GM19043 (cell line): ENCODE results near the gene NUAK2.

Source experiments
- ATAC-seq: cut with Tn5 transposase; IDR thresholded peaks from one replicate; pipeline ENCODE4 v1.9.1; 2021; ENCODE audit warnings: low read depth; ENCODE audit not compliant: unreplicated experiment

NUAK2 gene

DNA sequence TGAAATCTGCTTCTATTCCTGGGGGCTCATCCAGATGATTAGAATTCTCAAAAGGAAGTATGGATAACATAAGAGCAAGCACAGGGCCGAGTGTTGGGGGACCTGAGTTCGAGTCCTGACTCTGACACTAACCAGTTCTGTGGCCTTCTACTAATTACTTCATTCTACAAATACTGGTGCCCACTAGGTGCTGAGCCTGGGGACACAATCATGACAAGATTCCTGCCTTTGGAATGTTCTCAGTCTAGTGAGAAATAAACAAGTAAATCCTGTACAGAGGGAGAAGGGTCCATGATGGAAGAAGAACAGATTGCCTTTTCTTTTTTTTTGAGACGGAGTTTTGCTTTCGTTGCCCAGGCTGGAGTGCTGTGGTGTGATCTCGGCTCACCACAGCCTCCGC lies 2.2 kb upstream of the NUAK2 start:
- no peak for ATAC-seq

DNA sequence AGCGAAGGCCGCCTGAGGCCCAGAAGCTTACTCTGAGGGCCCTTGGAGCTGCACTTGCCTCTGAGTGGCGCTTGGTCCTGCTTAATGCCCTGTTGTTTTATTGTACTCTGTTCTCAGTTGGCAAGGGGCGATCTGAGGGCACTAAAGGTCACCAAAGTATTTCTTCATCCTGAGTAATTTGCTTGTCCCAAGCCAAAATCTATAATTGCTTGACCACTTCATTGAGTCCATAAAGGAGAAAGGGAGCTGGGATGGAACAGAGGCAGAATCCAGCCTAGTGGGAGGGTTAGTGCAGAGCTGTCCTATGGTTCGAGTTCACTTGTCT lies 376 bp upstream of the NUAK2 start:
- no peak for ATAC-seq

DNA sequence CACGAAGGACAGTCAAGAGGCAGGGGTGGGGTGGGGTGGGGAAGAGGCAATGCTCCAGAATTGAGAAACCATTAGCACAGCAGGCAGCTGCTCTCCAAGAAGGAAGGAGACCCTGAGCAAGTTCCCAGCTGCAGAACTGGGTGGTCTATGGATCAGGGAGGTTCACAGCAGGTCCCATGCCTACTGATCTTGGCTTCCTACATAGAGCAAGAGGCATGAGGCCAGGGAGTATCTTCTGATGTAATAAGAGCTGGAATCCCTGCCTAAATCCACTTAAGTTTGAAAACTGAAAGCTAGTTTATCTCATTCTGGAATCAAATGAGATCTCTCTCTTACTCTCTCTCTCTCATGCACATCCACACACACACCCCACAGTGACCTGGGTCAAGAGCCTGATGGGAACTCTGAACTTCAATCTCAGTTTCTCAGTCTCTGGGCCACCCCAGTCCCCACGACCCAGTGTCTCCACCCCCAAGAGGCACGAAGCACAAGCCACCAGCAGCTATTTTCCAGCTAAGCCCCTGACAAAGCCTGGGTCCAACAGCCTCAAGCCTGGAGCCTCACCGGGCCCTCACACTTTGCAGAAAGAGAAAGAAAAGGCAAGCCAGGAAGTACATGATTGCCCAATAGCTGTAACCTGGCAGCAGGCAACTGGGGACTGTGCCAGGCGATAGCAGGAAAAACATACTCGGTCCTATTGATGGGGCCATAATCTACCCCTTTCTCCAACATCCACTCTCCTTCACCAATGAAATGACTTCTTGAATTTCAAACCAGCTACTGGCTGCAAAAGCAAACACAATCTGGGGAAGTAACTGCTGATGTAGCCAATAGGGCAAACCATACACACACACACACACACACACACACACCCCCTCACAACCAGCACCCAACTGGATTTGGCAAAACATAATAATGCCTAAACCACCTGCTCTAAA lies 2.2 kb downstream of the NUAK2 start:
- no peak for ATAC-seq

DNA sequence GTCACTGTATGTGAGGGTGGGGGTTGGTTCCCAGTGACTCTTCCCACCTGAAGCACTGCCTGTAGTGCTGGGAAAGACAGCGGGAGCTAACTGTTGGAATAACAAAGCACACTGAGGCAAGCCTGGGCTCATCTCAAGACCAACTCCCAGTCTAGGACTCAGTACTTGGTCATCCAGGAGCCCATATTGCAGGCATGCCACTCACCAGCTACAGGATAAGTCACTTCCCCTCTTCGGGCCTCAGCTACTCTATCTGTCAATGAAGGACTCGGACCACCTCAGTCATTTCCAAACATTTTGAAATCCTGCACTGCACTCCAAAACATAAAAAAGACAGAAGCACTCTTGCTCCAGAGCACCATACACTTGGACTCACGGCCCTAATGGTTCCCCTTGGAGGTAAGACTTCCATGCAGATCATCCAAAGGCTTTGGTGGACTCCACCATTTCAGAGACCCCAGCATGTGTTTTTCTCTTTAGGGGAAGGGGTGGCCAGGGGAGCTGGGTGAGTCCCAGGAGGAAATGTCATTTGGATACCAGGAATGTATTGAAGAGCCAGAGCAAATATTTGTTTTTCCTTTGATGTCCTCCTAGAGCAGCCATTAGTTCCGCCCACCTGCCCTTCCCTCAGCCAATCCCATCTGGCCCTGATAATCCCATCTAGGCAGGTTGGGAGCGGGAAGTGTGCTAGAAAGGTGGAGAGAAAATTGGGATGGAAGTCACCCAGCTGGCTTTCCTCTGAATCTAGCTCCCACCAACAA lies 3.1 kb downstream of the NUAK2 start:
- ATAC-seq = no peak

- ATAC-seq = no peak
These were observed 4.1 kb downstream of the NUAK2 start for GRCh38 chr1:205317311-205317917.

DNA sequence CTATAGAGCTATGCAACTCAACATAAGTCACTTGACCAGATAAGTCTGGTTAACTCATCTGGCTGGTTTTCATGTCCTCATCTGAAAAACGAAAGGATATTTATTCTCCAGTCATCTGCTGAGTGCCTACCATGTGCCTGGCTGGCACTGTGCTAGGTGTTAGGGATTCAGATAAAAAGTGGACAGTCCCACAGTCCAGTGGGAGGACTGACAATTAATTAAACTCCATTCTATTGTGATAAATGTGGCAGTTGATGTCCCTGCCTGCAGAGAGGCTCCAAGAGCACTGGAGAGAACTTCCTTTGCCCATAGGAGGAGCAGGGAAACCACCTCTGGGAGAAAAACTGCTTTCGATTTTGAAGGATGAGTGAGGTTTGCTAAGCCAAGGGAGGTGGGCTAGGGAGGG lies 5.4 kb downstream of the NUAK2 start:
- ATAC-seq = no peak

- ATAC-seq = no peak
These were observed 6.4 kb downstream of the NUAK2 start for GRCh38 chr1:205315008-205315618.

- no peak for ATAC-seq
These were observed 7.8 kb downstream of the NUAK2 start for GRCh38 chr1:205313563-205314308.

GRCh38 chr1:205312866-205313562 lies 8.5 kb downstream of the NUAK2 start:
- no peak for ATAC-seq

- ATAC-seq = no peak
These were observed 10.4 kb downstream of the NUAK2 start for GRCh38 chr1:205310976-205311704.

GRCh38 chr1:205309741-205310140 lies 11.8 kb downstream of the NUAK2 start:
- no peak for ATAC-seq

DNA sequence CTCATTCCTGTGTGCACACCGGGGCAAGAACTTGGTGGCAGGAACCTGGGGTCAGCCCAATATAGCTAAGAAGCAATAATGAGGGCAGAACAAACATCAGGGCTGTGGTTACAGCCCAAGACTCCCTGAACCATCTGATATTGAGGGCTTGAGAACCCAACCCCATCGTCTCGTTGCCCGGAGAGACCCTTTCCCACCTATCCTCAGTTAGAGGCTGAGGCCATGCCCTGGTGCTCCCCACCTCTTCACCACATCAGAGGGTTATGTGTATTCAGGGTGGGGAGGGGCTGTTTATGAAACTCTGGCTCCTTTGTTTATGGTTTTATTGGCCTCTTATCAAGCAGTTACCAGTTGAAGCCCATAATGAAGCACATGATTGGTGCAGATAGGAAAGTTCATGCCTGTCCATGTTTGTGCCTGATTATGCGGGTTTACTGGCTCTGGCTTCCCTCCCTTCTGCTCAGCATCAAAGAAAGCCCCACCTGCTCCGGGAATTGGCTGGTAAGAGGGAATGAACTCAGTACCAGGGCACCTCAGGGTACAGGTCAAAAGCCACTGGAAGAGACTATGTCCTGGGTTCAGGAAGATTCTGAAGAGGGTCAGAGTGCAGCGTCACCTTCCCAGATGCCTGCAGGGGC lies 14.5 kb downstream of the NUAK2 start:
- no peak for ATAC-seq

DNA sequence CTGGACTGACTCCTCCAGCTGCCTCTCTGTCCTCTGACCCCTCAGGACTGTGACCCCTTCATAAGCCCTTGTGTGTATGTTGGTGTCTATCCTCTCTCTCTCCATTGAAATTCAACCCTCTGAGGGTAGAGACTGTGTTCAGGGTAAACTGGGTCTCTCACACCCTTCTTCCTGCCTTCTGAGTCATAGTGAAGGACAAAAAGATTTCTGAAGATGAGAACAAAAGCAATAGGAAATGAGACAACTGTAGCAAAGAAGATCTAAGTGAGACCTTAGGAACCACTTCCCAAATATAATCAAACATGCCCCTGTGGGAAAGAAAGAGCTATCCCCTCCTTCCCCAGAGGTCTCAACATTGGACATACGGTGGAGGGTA lies 16.9 kb downstream of the NUAK2 start:
- ATAC-seq = no peak

DNA sequence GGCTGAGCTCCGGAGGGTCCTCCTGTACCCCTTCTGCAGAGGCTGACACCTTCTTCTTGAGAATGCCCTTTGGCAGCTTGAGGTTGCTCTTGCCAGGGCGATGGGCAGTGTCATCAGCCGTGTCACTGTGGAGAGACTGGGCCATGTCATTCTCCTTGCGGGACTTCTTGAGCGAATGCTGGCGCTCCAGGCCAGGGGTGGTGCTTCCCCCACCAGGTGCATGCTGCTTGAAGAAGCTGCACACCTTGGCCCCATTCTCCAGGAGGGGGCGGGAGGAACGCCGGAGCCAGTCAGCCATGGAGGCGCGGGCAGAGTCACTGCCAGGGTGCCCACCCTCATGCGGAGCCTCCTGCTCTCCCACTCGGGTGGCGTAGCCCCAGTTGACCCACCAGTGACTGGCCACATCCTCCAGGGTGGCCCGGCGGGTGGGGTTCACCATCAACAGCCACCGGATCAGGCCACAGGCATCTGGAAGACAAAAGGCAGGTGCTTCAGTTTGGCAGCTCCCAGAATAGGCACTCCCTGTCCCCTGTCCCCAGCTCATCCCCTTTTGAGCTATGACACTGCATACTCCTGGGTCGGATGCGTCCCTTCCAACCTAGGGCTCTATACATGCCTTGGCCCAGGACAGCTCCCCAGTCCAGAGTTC lies 17.4 kb downstream of the NUAK2 start:
- no peak for ATAC-seq

GRCh38 chr1:205303247-205303888 lies 18.2 kb downstream of the NUAK2 start:
- no peak for ATAC-seq

DNA sequence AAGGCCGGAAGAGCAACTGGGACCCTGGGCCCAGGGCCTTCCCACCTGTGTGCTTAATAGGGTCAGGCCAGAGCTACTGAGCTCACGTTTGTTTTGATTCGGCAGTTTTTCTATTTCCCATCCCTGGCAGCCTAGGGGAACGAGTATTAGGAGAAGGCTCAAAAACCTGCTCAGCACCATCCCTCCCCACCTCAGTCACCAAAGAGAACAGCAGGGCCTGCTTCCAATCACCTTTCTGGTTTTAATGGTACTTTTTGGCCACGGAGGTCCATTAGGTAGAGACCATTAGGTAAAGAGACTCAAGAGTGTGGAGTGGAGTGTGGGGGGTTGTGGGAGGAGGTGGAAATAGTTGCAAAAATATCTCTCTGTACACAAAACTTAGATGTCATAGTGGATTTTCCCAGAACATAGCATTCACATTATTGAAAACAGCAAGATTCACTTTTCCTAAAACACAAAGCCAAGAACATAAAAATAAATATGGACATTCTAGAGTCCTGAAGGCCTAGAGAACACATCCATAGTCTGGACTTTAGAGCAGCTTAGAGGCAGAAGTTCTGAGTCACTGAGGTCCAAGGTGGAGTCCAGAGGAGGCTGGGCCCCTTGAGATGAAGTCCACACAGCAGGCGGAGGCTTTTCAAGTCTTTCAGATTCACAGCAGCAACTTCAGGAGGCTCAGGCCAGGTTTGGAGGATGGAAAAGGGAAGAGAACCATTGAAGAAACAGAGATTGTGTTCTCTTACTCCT lies 19.5 kb downstream of the NUAK2 start:
- no peak for ATAC-seq

DNA sequence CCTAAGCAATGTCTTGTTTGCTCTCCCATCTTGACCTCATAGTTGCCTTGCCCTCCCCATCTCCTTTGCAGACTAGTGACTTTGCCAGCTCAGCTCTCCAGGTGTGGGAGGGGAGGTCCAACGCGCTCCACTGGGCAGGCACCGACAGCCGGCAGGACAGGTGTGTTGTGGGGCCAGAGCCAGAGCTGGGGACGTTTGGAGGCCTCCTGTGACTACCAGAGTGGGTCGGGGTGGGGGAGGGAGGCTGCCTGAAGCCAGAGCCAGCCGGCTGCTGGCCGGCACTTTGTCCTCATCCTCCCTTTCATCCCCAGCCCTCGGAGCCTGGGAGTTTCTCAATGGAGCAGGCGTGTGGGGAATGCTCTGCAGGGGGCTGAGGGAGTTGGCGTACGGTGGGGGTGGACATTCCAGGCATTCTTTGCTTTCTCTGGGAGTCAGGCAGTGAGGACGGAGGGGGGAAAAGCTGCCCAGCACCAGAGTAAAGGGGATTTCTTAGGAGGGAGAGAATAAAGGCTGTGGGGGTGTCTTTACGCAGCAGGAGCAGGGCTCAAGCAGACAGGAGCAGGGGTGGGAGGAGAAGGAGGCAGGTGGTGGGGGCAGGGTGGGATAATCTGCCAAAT lies 20.2 kb downstream of the NUAK2 start:
- ATAC-seq = no peak
